Muscle layer of duodenum (tissue), 2 donors: Measurements from ENCODE around the gene RAB29.

Experiments
- H3K27ac ChIP-seq: one replicate; pipeline ENCODE4 v1.7.0; 2013; ENCODE audit warnings: mild to moderate bottlenecking, low read length
- H3K27me3 ChIP-seq: one replicate; pipeline ENCODE4 v1.7.0; 2013; ENCODE audit warnings: low read depth, mild to moderate bottlenecking, control low read depth, low read length
- H3K36me3 ChIP-seq, 2 donors: one replicate each; pipeline ENCODE4 v1.7.0; 2013; ENCODE audit warnings: low read length in 2 of 2, control low read depth in 1 of 2, mild to moderate bottlenecking in 1 of 2; ENCODE audit not compliant: insufficient read depth in 2 of 2, control insufficient read depth in 1 of 2
- H3K4me1 ChIP-seq, 2 donors: one replicate each; pipeline ENCODE4 v1.7.0; 2013; ENCODE audit warnings: low read length in 2 of 2, mild to moderate bottlenecking in 2 of 2, control low read depth in 1 of 2, moderate library complexity in 1 of 2; ENCODE audit not compliant: insufficient read depth in 2 of 2, control insufficient read depth in 1 of 2
- H3K4me3 ChIP-seq, 2 donors: one replicate each; pipeline ENCODE4 v1.7.0; 2013; ENCODE audit warnings: low read length in 2 of 2, low read depth in 1 of 2, mild to moderate bottlenecking in 1 of 2
- H3K9me3 ChIP-seq, 2 donors: one replicate each; pipeline ENCODE4 v1.7.0; 2013; ENCODE audit warnings: low read length in 2 of 2, control low read depth in 1 of 2, mild to moderate bottlenecking in 1 of 2; ENCODE audit not compliant: control insufficient read depth in 1 of 2
- donor health status: healthy.

RAB29 gene

DNA sequence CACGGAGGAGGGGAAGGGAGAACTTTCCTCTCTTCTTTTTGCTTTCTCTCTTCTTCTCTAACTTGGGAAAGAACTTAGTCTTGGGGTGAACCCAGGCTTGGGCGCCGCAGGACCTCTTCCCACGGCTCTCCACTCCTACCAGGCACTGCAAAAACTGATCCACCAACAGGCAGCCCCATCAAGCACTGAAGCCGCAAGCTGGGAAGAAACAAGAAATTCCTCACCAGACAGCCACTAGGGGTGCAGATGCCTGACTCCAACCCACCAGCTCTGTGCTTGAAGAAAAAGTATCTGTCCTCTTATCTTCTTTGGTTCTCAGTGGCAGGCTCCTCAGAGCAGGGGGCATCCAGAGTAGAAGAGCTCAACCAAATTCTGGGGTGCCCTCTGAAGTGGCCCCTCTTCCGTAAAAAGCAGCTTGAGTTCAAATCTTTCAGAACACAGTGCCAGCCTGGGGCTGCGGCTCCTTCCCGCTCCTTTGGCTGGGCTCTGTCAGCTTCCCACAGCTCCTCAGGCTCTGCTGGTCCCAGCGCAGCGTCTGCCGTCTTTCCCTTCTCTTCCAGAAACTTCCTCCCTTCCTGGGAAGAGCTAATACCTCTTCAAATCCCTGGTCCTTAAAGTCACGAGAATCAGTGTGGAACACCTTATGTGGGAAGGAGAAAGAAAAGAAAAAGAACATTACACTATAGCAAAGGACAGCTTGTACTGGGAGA, 35.3 kb upstream of the RAB29 start:
- peaks cover 22 to 41% of the 10 kb centered on the region in 2 donors for H3K4me1 ChIP-seq
- no peaks in the 10 kb centered on the region for H3K9me3 ChIP-seq
- no peak overlapping the region for H3K27ac ChIP-seq
- peaks cover 0 to 14% of the 10 kb centered on the region in 2 donors for H3K36me3 ChIP-seq
- peak overlapping the region; percentile 6 to 80 for H3K4me3 ChIP-seq
- H3K27me3 ChIP-seq, result no peaks in the 10 kb centered on the region

GRCh38 chr1:205809942-205810345, 34.7 kb upstream of the RAB29 start:
- peaks cover 22 to 43% of the 10 kb centered on the region in 2 donors for H3K4me1 ChIP-seq
- H3K36me3 ChIP-seq, result peaks cover 0 to 14% of the 10 kb centered on the region in 2 donors
- H3K4me3 ChIP-seq, result peak overlapping the region in 1 of 2 donors; percentile 6
- no peaks in the 10 kb centered on the region for H3K27me3 ChIP-seq
- H3K27ac ChIP-seq, result no peak overlapping the region
- no peaks in the 10 kb centered on the region for H3K9me3 ChIP-seq

DNA sequence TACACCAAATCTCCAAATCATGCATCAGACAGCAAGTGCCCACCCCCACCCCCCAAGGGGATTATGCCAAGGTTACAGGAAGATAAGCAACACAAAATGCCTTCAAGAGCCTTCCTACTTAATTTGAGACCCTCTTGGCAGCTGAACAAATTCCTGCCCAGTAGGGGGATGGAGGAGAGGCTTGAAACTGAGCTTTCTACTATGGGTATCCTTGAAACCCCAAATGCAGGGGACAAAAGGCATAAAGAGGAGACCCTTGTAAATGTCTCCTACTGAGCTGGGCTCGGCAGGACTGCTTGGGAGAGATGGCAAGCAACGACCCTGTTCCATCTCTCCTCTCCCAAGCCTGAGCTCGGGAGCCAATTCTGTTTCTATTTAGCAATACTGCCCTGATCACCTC, 34.2 kb upstream of the RAB29 start:
- Histone ChIP-seq H3K27me3 (no peaks in the 10 kb centered on the region), H3K36me3 (peaks cover 0 to 14% of the 10 kb centered on the region in 2 donors), H3K9me3 (no peaks in the 10 kb centered on the region), H3K4me3 (peak overlapping the region in 1 of 2 donors; percentile 6), H3K27ac (no peak overlapping the region), H3K4me1 (peaks cover 22 to 43% of the 10 kb centered on the region in 2 donors)

- H3K9me3 ChIP-seq, result no peaks in the 10 kb centered on the region
- H3K27ac ChIP-seq, result no peak overlapping the region
- H3K36me3 ChIP-seq, result peaks cover 0 to 11% of the 10 kb centered on the region in 2 donors
- H3K4me3 ChIP-seq, result no peak overlapping the region
- H3K27me3 ChIP-seq, result no peaks in the 10 kb centered on the region
- H3K4me1 ChIP-seq, result peaks cover 8 to 27% of the 10 kb centered on the region in 2 donors
Measured at GRCh38 chr1:205805082-205805711, 29.9 kb upstream of the RAB29 start.

- no peak overlapping the region for H3K4me3 ChIP-seq
Measured at GRCh38 chr1:205804605-205805004, 29.3 kb upstream of the RAB29 start.

DNA sequence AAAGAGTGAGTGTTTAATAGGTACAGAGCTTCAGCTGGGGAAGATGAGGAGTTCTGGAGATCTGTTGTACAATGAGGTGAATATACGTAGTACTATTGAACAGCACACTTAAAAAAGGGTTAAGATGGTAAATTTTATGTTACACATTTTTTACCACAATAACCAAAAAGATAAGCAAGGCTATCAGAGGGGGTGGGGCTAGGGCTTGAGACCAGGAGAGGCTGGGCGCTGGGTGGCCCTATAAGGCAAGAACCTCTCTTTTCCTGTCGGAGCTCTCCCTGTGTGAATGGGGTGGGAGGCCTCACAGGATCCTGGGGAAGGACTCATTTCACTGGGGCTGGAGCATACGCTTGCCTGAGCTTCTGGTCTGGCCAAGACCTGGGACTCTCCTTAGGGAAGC, 28.7 kb upstream of the RAB29 start:
- Histone ChIP-seq H3K4me1 (peaks cover 2 to 16% of the 10 kb centered on the region in 2 donors), H3K4me3 (no peak overlapping the region)

More at GRCh38 chr1:205804605-205805004, 29.3 kb upstream of the RAB29 start:
- no peak overlapping the region for H3K27ac ChIP-seq
- peaks cover 3 to 10% of the 10 kb centered on the region in 2 donors for H3K36me3 ChIP-seq
- H3K27me3 ChIP-seq, result no peaks in the 10 kb centered on the region
- peaks cover 8 to 21% of the 10 kb centered on the region in 2 donors for H3K4me1 ChIP-seq
- no peaks in the 10 kb centered on the region for H3K9me3 ChIP-seq

DNA sequence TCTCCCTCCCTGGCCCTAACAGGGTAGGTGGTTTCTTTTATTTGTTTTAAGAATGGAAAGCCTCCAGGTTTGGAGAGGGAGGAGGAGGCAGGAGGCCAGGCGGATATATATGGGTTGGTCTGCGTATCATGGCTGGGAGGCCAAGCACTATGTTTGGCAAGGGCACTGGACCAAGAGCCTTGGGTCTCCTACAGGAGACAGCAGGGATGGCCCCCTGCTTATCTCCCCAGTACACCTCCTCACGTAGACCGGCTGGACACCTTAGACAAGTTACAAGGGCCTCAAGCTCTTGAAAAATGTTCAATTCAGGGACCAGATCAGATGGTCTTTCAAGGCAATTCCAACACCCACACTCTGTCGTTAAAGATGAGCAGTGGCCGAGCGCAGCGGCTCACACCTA, 26.8 kb upstream of the RAB29 start:
- H3K4me1 ChIP-seq, result peaks cover 0 to 16% of the 10 kb centered on the region in 2 donors
- no peak overlapping the region for H3K4me3 ChIP-seq
- H3K27me3 ChIP-seq, result no peaks in the 10 kb centered on the region
- peaks cover 25 to 36% of the 10 kb centered on the region in 2 donors for H3K36me3 ChIP-seq
- H3K9me3 ChIP-seq, result no peaks in the 10 kb centered on the region
- no peak overlapping the region for H3K27ac ChIP-seq

More for the DNA sequence above, 28.7 kb upstream of the RAB29 start:
- H3K27me3 ChIP-seq, result no peaks in the 10 kb centered on the region
- H3K9me3 ChIP-seq, result no peaks in the 10 kb centered on the region
- no peak overlapping the region for H3K27ac ChIP-seq
- H3K36me3 ChIP-seq, result peaks cover 8 to 17% of the 10 kb centered on the region in 2 donors

DNA sequence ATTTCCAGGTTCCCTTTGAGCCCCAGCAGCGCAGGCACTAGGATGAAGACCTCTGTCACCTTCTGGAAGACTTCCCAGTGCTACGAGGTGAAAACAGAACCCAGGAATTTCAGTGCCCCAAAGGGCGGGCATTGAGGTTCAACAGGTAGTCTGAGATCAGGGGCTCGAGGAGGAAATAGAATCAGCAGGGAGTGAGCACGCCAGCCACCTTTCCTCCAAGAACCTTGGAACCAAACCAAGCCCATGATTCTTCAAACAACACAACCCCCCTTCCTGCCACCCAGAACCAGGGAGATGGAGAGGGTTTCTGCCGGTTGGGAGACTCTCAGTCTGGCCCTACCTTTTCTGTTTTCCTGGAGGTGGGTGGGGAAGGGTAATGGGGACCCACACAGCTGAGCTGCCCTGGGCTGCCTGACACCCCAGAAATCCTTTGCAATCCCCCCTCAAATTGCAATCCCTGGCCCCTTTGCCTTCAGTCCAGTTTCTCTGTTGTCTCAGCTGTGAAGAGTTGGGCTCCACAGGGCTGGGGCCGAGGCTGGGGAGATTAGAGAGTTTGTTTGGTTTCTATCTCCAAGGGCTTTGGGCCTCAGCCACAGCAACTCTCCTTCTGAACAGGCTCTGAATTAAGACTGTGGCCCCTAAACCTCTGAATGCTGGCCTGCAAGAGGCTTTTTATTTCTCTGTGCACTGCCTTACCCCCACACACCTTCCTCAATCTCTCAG, 25.9 kb upstream of the RAB29 start:
- Histone ChIP-seq H3K9me3 (no peaks in the 10 kb centered on the region), H3K4me1 (peaks cover 0 to 16% of the 10 kb centered on the region in 2 donors), H3K36me3 (peaks cover 25 to 41% of the 10 kb centered on the region in 2 donors), H3K27me3 (no peaks in the 10 kb centered on the region), H3K4me3 (no peak overlapping the region), H3K27ac (no peak overlapping the region)

- Histone ChIP-seq H3K36me3 (peaks cover 25 to 46% of the 10 kb centered on the region in 2 donors), H3K27me3 (no peaks in the 10 kb centered on the region), H3K9me3 (no peaks in the 10 kb centered on the region), H3K4me1 (peaks cover 0 to 9% of the 10 kb centered on the region in 2 donors), H3K4me3 (no peak overlapping the region), H3K27ac (no peak overlapping the region)
Measured at GRCh38 chr1:205800427-205800826, 25.1 kb upstream of the RAB29 start.

GRCh38 chr1:205798577-205798976, 23.3 kb upstream of the RAB29 start:
- Histone ChIP-seq H3K4me3 (no peak overlapping the region), H3K9me3 (no peaks in the 10 kb centered on the region), H3K36me3 (peaks cover 36 to 63% of the 10 kb centered on the region in 2 donors), H3K27ac (no peak overlapping the region), H3K4me1 (peaks cover 0 to 9% of the 10 kb centered on the region in 2 donors), H3K27me3 (no peaks in the 10 kb centered on the region)

DNA sequence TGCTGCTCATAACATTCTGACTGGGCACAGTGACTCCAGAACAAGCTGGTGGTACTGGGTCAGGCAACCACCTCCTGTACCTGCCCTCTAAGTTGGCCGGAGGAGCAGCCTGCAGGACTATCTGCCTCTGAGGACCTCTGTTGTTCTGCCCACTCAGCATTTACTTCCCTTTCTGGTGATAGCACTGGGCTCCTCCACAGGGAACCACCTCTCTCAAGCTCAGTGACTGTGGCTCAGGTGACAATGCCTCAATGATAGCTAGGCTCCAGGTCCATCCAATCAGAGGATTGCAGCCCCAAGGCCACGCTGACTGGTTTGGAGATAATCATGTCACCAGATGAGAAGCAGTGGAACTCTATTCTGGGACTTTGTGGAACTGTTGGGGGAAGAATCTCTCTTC, 21.9 kb upstream of the RAB29 start:
- Histone ChIP-seq H3K9me3 (no peaks in the 10 kb centered on the region), H3K27me3 (no peaks in the 10 kb centered on the region), H3K27ac (no peak overlapping the region), H3K4me3 (no peak overlapping the region), H3K36me3 (peaks cover 36 to 74% of the 10 kb centered on the region in 2 donors), H3K4me1 (peaks cover 0 to 8% of the 10 kb centered on the region in 2 donors)
